Body of pancreas (tissue), 4 donors: ENCODE measurements around the gene DELE1. TPM values are rescaled to one million over a fixed set of nuclear protein-coding genes. Genes with fewer than 3 reads are reported as not detected.

Experiments used
- ATAC-seq: fragments of 150-250 bp; one replicate; pipeline ENCODE4 v1.9.1; 2016
- DNase-seq, 4 donors: peaks; one replicate each; pipeline ENCODE4 v3.0.0-alpha.2; 2019
- H3K27ac ChIP-seq, 4 donors: fragments of 200-600 bp; sonication (generic); 1 replicate in 3 of 4; 2 replicates in 1 of 4; pipeline versions ENCODE4 v1.5.1 to v1.6.1; 2016 to 2019; ENCODE audit warnings: mild to moderate bottlenecking in 1 of 4, mixed read lengths in 1 of 4, moderate library complexity in 1 of 4
- H3K27me3 ChIP-seq, 2 donors: fragments of 200-600 bp; sonication (generic); one replicate each; pipeline ENCODE4 v1.6.0; 2016; ENCODE audit warnings: mild to moderate bottlenecking in 1 of 2
- H3K36me3 ChIP-seq, 2 donors: fragments of 200-600 bp; sonication (generic); replicated peaks in 1 of 2; 2 replicates each; pipeline ENCODE4 v1.5.1; 2016; ENCODE audit warnings: low read depth in 2 of 2; ENCODE audit not compliant: insufficient read depth in 1 of 2
- H3K4me1 ChIP-seq: fragments of 200-600 bp; sonication (generic); one replicate; pipeline ENCODE4 v1.6.0; 2016
- H3K4me3 ChIP-seq, 2 donors: fragments of 200-600 bp; sonication (generic); 1 replicate in 1 of 2; 2 replicates in 1 of 2; pipeline ENCODE4 v1.5.1; 2016 to 2019
- H3K9me3 ChIP-seq, 3 donors: fragments of 200-600 bp; sonication (generic); 1 replicate in 2 of 3; 2 replicates in 1 of 3; pipeline ENCODE4 v1.5.1; 2016
- CTCF ChIP-seq, 7 experiments: fragments of 450-650 bp in 4 of 7; fragments of 200-600 bp in 3 of 7; sonication (generic) in 3 of 7; IDR thresholded peaks; one replicate each; pipeline ENCODE4 v1.5.1; 2016 to 2019; ENCODE audit warnings: antibody characterized with exemption in 7 of 7
- POLR2A ChIP-seq, 3 donors: fragments of 450-650 bp; IDR thresholded peaks; one replicate each; pipeline ENCODE4 v1.6.1; 2016; ENCODE audit warnings: antibody characterized with exemption in 3 of 3, mild to moderate bottlenecking in 2 of 3
- WGBS, 2 donors: methylation state at CpG; one replicate each; pipeline ENCODE4 v1.1.5; 2017; 5-methylcytosine and 5-hydroxymethylcytosine counted together
- intact Hi-C: fragments of 100-400 bp; cut with DNase I; formaldehyde crosslinking; loops from one replicate; pipeline ENCODE4 v1.15.1; 2023
- total RNA-seq, 2 donors: library from RNA; depleted of rRNA; stranded (reverse); fragments of >200 nt; gene quantifications; one replicate each; pipeline ENCODE4 v1.1.0, GENCODE V29; 2016

DELE1 gene
- total RNA-seq, 2 donors from 2014 or later, result 50.6 to 100 TPM

GRCh38 chr5:141973871-141974595 lies 50.4 kb downstream of the DELE1 start:
- no peaks in the 10 kb centered on the region for H3K27me3 ChIP-seq
- intact Hi-C loops, result no loop called here
- no peak for TF ChIP-seq CTCF (IDR thresholded peaks at IDR 0.05)
- no peak for TF ChIP-seq POLR2A (IDR thresholded peaks at IDR 0.05)
- no peak overlapping the region for H3K27ac ChIP-seq
- H3K36me3 ChIP-seq, result peaks cover 0 to 18% of the 10 kb centered on the region in 2 donors
- no peak for DNase-seq
- H3K9me3 ChIP-seq, result no peaks in the 10 kb centered on the region
- H3K4me1 ChIP-seq, result peaks cover 14% of the 10 kb centered on the region
- no peak overlapping the region for H3K4me3 ChIP-seq
- 52 to 78% methylated on average over 1 of the region's 1 CpG for WGBS, 2 donors
- no peak for ATAC-seq

DNA sequence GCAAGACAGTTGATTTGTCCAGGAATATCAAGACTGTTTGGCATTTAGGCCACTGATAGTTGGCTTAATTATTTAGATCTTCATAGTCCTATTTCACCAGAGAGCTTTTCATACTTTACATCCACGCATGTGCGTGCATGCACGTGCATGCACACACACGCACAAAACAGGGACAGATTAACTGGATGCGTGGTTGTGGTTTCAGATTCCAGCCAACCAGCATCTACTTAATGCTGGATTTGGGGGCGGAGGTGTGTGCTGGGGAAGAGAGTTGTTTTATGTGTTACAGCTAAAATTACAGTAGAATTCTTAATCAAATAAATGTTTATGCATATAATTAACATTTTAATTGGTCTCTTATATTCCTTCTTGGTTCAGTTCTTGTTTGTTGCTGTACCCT lies 52.5 kb downstream of the DELE1 start:
- Histone ChIP-seq H3K4me3 (no peak overlapping the region), H3K4me1 (no peaks in the 10 kb centered on the region), H3K27me3 (no peaks in the 10 kb centered on the region), H3K36me3 (peaks cover 0 to 30% of the 10 kb centered on the region in 2 donors), H3K27ac (no peak overlapping the region), H3K9me3 (no peaks in the 10 kb centered on the region)
- DNase-seq (no peak), ATAC-seq (no peak)
- 94 to 97% methylated on average over 6 of the region's 6 CpGs for WGBS, 2 donors
- intact Hi-C loops, result no loop called here
- no peak for TF ChIP-seq POLR2A (IDR thresholded peaks at IDR 0.05)
- no peak for TF ChIP-seq CTCF (IDR thresholded peaks at IDR 0.05)

DNA sequence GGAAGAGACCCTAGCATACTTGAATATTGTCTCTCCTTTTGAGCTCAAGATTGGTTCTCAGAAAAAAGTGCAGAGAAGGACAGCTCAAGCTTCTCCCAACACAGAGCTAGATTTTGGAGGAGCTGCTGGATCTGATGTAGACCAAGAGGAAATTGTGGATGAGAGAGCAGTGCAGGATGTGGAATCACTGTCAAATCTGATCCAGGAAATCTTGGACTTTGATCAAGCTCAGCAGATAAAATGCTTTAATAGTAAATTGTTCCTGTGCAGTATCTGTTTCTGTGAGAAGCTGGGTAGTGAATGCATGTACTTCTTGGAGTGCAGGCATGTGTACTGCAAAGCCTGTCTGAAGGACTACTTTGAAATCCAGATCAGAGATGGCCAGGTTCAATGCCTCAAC lies 54.7 kb downstream of the DELE1 start:
- DNase-seq, result no peak
- no peaks in the 10 kb centered on the region for H3K4me1 ChIP-seq
- H3K4me3 ChIP-seq, result no peak overlapping the region
- H3K36me3 ChIP-seq, result peaks cover 0 to 34% of the 10 kb centered on the region in 2 donors
- TF ChIP-seq POLR2A (IDR thresholded peaks at IDR 0.05), result no peak
- TF ChIP-seq CTCF (IDR thresholded peaks at IDR 0.05), result no peak
- H3K27ac ChIP-seq, result no peak overlapping the region
- ATAC-seq, result no peak
- intact Hi-C loops, result no loop called here
- no peaks in the 10 kb centered on the region for H3K27me3 ChIP-seq
- H3K9me3 ChIP-seq, result no peaks in the 10 kb centered on the region

DNA sequence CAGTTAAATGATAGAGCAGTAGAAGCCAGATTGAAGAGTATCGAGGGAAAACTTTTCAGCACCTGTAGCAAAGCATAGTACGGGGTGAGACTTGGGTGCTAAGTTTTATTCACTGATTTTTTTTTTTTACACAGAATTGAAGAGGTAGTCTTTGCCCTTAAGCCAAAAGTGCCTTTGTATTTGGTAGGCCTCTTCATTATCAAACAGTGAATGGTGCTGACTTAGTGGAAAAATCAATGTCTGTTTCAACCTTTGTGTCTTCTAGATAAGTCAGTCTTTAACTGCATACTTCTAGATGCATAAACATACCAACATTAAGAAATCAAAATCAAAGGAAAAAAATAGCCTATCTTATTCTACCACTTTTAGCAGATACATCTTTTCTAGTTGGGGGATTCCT lies 59.0 kb downstream of the DELE1 start:
- no peaks in the 10 kb centered on the region for H3K27me3 ChIP-seq

More for the DNA sequence above, 59.0 kb downstream of the DELE1 start:
- 28 to 39% methylated on average over 2 of the region's 2 CpGs for WGBS, 2 donors
- H3K27ac ChIP-seq, result no peak overlapping the region
- H3K36me3 ChIP-seq, result peaks cover 0 to 41% of the 10 kb centered on the region in 2 donors
- H3K4me3 ChIP-seq, result no peak overlapping the region
- no peaks in the 10 kb centered on the region for H3K9me3 ChIP-seq
- H3K4me1 ChIP-seq, result no peaks in the 10 kb centered on the region
- DNase-seq, result no peak
- TF ChIP-seq CTCF (IDR thresholded peaks at IDR 0.05) (no peak), POLR2A (IDR thresholded peaks at IDR 0.05) (no peak)
- ATAC-seq, result no peak
- intact Hi-C loops, result no loop called here
